Natural killer cell (primary cell): ENCODE results near the gene MPHOSPH9. TPM values are rescaled to one million over a fixed set of nuclear protein-coding genes. Genes with fewer than 3 reads are reported as not detected.

ENCODE experiments used
- ATAC-seq, 3 donors: fragments of 150-1000 bp in 2 of 3; fragments of 200-7000 bp in 1 of 3; cut with Tn5 transposase; 1 replicate in 1 of 3; 2 replicates in 2 of 3; pipeline ENCODE4 v1.10.0; 2021; ENCODE audit warnings: mild to moderate bottlenecking in 2 of 3, moderate library complexity in 2 of 3
- DNase-seq, 2 donors: peaks; one replicate each; pipeline versions ENCODE4 v3.0.0 to v3.0.0-alpha.2; 2013 to 2021; ENCODE audit warnings: mixed read lengths in 1 of 2
- H3K27ac ChIP-seq: one replicate; pipeline ENCODE4 v1.5.1; 2013; ENCODE audit warnings: mild to moderate bottlenecking, low read length
- H3K27me3 ChIP-seq: one replicate; pipeline ENCODE4 v1.6.1; 2013; ENCODE audit warnings: low read length; ENCODE audit not compliant: control insufficient read depth, insufficient read depth
- H3K36me3 ChIP-seq: one replicate; pipeline ENCODE4 v1.6.1; 2013; ENCODE audit warnings: low read length; ENCODE audit not compliant: control insufficient read depth, insufficient read depth
- H3K4me1 ChIP-seq: one replicate; pipeline ENCODE4 v1.6.1; 2013; ENCODE audit warnings: low read length; ENCODE audit not compliant: control insufficient read depth, insufficient read depth
- H3K4me3 ChIP-seq: one replicate; pipeline ENCODE4 v1.5.1; 2013; ENCODE audit warnings: low read length
- H3K9me3 ChIP-seq: one replicate; pipeline ENCODE4 v1.6.1; 2013; ENCODE audit warnings: low read length; ENCODE audit not compliant: control insufficient read depth, insufficient read depth
- H3K27ac Mint-ChIP-seq, 2 donors: one replicate each; pipeline ENCODE4 v1.8.0; 2022; ENCODE audit warnings: mild to moderate bottlenecking in 2 of 2, mixed read lengths in 2 of 2, moderate library complexity in 1 of 2
- H3K27me3 Mint-ChIP-seq, 2 donors: one replicate each; pipeline ENCODE4 v1.8.0; 2022; ENCODE audit warnings: low read depth in 2 of 2, mixed read lengths in 2 of 2
- H3K36me3 Mint-ChIP-seq: one replicate; pipeline ENCODE4 v1.8.0; 2022; ENCODE audit warnings: mixed read lengths
- H3K4me1 Mint-ChIP-seq, 2 donors: one replicate each; pipeline ENCODE4 v1.8.0; 2022; ENCODE audit warnings: mixed read lengths in 2 of 2
- H3K4me3 Mint-ChIP-seq: one replicate; pipeline ENCODE4 v1.8.0; 2022; ENCODE audit warnings: mild to moderate bottlenecking, moderate library complexity, mixed read lengths
- H3K9me3 Mint-ChIP-seq, 2 donors: one replicate each; pipeline ENCODE4 v1.8.0; 2022; ENCODE audit warnings: mixed read lengths in 2 of 2
- WGBS: methylation state at CpG from one replicate; pipeline ENCODE4 v1.1.7; 2013; ENCODE audit warnings: missing lambda C conversion rate; ENCODE audit not compliant: insufficient coverage; 5-methylcytosine and 5-hydroxymethylcytosine counted together
- intact Hi-C: fragments of 100-400 bp; cut with micrococcal nuclease; formaldehyde crosslinking; loops from one replicate; pipeline ENCODE4 v1.14.2; 2022
- total RNA-seq, 4 donors: library from RNA; stranded (reverse); fragments of 120-200 nt in 1 of 4; gene quantifications; one replicate each; pipeline versions ENCODE4 v1.2.3 to v1.2.4, GENCODE V29; 2013 to 2022
- TF ChIP-seq, protein P1 (sequence below): fragments of 200-600 bp; IDR thresholded peaks from one replicate; pipeline ENCODE4 v1.8.0; 2022; ENCODE audit warnings: antibody characterized with exemption

The MPHOSPH9 gene
- total RNA-seq, 3 donors from 2014 or later (not counting 1 experiment from before 2014, with no cell fraction given): 97.6 to 114 (median 109) TPM

DNA sequence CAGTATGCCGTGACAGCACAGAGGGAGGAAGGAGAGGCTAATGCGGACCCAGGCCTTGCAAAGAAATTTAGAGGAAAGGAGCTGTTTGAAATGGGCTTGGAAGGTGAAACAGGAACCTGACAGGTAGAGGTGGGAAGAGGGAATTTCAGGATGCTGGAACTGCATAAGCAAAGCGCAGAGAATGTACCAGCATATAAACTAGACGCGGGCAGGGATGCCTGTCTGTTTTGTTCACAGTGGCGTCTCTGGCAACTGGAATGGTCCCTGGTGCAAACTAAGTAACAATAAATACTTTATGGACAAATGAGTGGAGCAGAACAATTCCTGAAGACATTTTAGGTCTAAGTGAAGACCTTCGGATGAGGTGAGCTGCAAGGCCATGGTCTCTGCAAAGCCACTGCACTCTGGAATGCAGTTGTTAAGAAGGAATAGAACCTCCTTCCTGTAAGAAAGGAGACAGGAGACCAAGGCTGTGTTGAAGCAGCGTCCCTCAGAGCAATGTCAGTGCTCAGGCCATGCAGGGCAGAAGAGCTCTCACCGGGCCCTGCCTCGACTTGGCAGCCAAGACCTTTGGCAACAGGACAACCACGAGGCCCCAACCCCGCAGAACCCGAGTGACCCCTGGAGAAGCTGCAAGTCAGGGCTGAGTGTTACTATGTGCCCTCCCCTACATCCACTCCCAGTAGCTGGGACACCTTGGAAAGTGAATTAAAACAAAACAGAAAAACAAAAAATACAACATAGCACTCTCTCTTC, 124.8 kb downstream of the MPHOSPH9 start:
- H3K4me3 Mint-ChIP-seq: peak overlapping the region; percentile 28
- H3K4me3 ChIP-seq: no peak overlapping the region

DNA sequence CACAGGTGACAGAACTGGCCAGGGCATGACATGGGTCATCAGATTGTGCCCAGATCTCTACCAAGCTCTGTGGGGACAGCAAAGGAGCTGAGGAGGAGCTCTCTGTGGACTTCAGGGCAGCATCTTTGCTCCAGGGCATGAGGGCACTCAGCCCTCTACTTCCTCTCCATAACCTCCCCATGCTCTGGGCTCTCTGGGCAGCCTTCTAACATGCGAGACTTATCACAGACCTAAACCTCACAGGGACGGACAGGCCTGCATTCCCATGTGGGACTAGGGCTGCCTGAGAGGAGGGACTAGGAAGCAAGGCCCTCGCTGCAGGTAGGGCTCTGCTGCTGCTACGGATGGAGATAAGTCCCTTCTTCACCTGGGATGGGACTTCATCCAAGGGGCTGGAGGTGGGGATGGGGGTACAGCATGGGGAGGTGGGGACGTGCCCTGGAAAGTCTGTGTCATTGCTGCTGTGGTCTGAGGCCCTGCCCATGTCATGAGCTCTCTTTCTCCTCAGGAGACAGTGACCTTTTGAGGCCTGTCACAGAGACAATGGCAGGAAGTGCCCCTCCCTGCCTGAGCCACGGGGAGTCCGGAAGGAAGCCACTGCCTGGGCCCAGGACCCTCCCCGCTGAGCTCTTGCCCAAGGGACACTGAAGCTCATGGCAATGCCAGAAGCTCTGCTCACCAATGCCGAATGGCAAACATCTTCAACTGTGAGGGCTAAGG, 126.1 kb downstream of the MPHOSPH9 start:
- Histone ChIP-seq H3K4me1 (peaks cover 59% of the 10 kb centered on the region), H3K27me3 (no peaks in the 10 kb centered on the region), H3K36me3 (no peaks in the 10 kb centered on the region), H3K9me3 (no peaks in the 10 kb centered on the region), H3K27ac (peak overlapping the region; percentile 73), H3K4me3 (no peak overlapping the region)
- TF ChIP-seq, protein P1, sequence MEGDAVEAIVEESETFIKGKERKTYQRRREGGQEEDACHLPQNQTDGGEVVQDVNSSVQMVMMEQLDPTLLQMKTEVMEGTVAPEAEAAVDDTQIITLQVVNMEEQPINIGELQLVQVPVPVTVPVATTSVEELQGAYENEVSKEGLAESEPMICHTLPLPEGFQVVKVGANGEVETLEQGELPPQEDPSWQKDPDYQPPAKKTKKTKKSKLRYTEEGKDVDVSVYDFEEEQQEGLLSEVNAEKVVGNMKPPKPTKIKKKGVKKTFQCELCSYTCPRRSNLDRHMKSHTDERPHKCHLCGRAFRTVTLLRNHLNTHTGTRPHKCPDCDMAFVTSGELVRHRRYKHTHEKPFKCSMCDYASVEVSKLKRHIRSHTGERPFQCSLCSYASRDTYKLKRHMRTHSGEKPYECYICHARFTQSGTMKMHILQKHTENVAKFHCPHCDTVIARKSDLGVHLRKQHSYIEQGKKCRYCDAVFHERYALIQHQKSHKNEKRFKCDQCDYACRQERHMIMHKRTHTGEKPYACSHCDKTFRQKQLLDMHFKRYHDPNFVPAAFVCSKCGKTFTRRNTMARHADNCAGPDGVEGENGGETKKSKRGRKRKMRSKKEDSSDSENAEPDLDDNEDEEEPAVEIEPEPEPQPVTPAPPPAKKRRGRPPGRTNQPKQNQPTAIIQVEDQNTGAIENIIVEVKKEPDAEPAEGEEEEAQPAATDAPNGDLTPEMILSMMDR: no peak
- H3K27ac Mint-ChIP-seq: peak overlapping the region; percentile 82 to 90
- H3K4me1 Mint-ChIP-seq: peaks cover 65 to 67% of the 10 kb centered on the region in 2 donors
- peak overlapping the region; percentile 72 for H3K4me3 Mint-ChIP-seq
- H3K9me3 Mint-ChIP-seq: no peaks in the 10 kb centered on the region
- ATAC-seq: peak; percentile 62 to 76 (median 76)
- peak; percentile 41 to 65 for DNase-seq
- WGBS: 12% methylated on average over 9 of the region's 9 CpGs
- no peaks in the 10 kb centered on the region for H3K27me3 Mint-ChIP-seq
- no peaks in the 10 kb centered on the region for H3K36me3 Mint-ChIP-seq
- intact Hi-C loops: loop anchor here (2.0 kb wide), 1 partner anchor 30 kb away; no protein-coding TSS in a partner anchor

More for the DNA sequence above, 124.8 kb downstream of the MPHOSPH9 start:
- Mint-ChIP-seq H3K4me1 (peaks cover 65 to 74% of the 10 kb centered on the region in 2 donors), H3K36me3 (no peaks in the 10 kb centered on the region), H3K27ac (peak overlapping the region; percentile 82 to 90), H3K9me3 (no peaks in the 10 kb centered on the region), H3K27me3 (no peaks in the 10 kb centered on the region)
- H3K4me1 ChIP-seq: peaks cover 65% of the 10 kb centered on the region
- TF ChIP-seq, protein P1: no peak
- no peak for ATAC-seq
- no peaks in the 10 kb centered on the region for H3K9me3 ChIP-seq
- H3K27ac ChIP-seq: no peak overlapping the region
- no peak for DNase-seq
- no peaks in the 10 kb centered on the region for H3K36me3 ChIP-seq
- H3K27me3 ChIP-seq: no peaks in the 10 kb centered on the region
- WGBS: 95% methylated on average over 13 of the region's 13 CpGs
- intact Hi-C loops: loop anchor here (2.0 kb wide), 1 partner anchor 31 kb away; no protein-coding TSS in a partner anchor

DNA sequence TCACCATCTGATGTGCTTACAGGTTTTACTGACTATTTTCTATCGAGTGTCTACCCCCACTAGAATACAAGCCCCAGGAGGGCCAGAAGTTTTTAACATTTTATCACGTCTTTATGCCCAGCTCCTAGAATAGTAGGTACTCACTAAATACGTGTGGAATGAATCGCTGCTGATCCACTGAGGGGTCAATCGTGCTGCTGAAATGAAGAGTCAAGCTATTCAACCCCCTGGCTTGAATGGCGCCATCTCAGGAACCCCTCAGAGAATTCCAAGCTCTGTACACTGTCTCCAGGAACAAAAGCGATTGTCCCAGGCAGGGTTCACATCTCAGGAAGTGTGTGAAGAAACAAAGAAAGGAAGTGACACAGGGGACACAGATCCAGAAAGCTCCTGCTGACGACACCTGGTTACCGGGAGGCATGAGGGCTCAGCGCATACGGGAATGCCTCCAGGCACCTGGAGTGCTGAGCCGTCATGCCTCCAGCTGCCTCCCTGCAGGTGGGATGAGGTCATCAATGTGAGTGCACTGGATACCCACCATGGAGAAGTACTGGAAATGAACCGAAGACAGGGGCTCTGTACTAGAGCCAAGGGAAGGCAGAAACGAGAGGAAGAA, 127.6 kb downstream of the MPHOSPH9 start:
- H3K36me3 Mint-ChIP-seq: no peaks in the 10 kb centered on the region
- WGBS: 94% methylated on average over 14 of the region's 14 CpGs
- ATAC-seq (no peak), DNase-seq (no peak)
- no peaks in the 10 kb centered on the region for H3K27me3 Mint-ChIP-seq
- Histone ChIP-seq H3K4me1 (peaks cover 44% of the 10 kb centered on the region), H3K9me3 (no peaks in the 10 kb centered on the region), H3K27me3 (no peaks in the 10 kb centered on the region), H3K4me3 (no peak overlapping the region), H3K36me3 (no peaks in the 10 kb centered on the region), H3K27ac (peak overlapping the region; percentile 30)
- peaks cover 51 to 53% of the 10 kb centered on the region in 2 donors for H3K4me1 Mint-ChIP-seq
- peak overlapping the region; percentile 82 to 90 for H3K27ac Mint-ChIP-seq
- H3K9me3 Mint-ChIP-seq: no peaks in the 10 kb centered on the region
- TF ChIP-seq, protein P1: no peak
- peak overlapping the region; percentile 35 for H3K4me3 Mint-ChIP-seq
- intact Hi-C loops: no loop called here
